Mesenchymal stem cell (in vitro differentiated cells and primary cell): ENCODE measurements around the gene TOMM40L.
"Not testable (repeated sequence)": the region's sequence is repeated elsewhere in the genome, so short reads cannot be mapped to it uniquely, and the experiment has no call there.

Source experiments
- DNase-seq: peaks from one replicate; pipeline ENCODE4 v3.0.0-alpha.2; 2013
- H2AFZ ChIP-seq: one replicate; pipeline ENCODE4 v1.6.1; 2013; ENCODE audit warnings: low read depth, mild to moderate bottlenecking, control low read depth, inconsistent platforms, low read length, moderate library complexity
- H2AK5ac ChIP-seq: 2 replicates; pipeline ENCODE4 v1.6.1; 2013; ENCODE audit warnings: low read length, moderate library complexity, mild to moderate bottlenecking, inconsistent platforms; ENCODE audit not compliant: severe bottlenecking
- H2BK120ac ChIP-seq: one replicate; pipeline ENCODE4 v1.6.1; 2013; ENCODE audit warnings: low read depth, mild to moderate bottlenecking, inconsistent platforms, low read length, moderate library complexity
- H2BK12ac ChIP-seq, 2 experiments: one replicate each; pipeline ENCODE4 v1.6.1; 2013; ENCODE audit warnings: inconsistent platforms in 2 of 2, low read length in 2 of 2, mild to moderate bottlenecking in 2 of 2, moderate library complexity in 2 of 2, control low read depth in 1 of 2
- H2BK15ac ChIP-seq: one replicate; pipeline ENCODE4 v1.6.1; 2013; ENCODE audit warnings: mild to moderate bottlenecking, low read depth, inconsistent platforms; ENCODE audit not compliant: poor library complexity, severe bottlenecking
- H2BK5ac ChIP-seq: 2 replicates; pipeline ENCODE4 v1.6.1; 2013; ENCODE audit warnings: low read depth, mild to moderate bottlenecking, low read length, control low read depth, inconsistent platforms; ENCODE audit not compliant: poor library complexity, severe bottlenecking
- H3K14ac ChIP-seq, 2 experiments: one replicate each; pipeline ENCODE4 v1.6.1; 2013; ENCODE audit warnings: inconsistent platforms in 2 of 2, low read length in 2 of 2, control low read depth in 1 of 2, mild to moderate bottlenecking in 1 of 2, moderate library complexity in 1 of 2
- H3K18ac ChIP-seq, 2 experiments: one replicate each; pipeline ENCODE4 v1.6.1; 2013; ENCODE audit warnings: inconsistent platforms in 2 of 2, low read length in 2 of 2, control low read depth in 1 of 2, low read depth in 1 of 2, mild to moderate bottlenecking in 1 of 2
- H3K23ac ChIP-seq, 2 experiments: one replicate each; pipeline ENCODE4 v1.6.1; 2013; ENCODE audit warnings: inconsistent platforms in 2 of 2, low read length in 2 of 2, mild to moderate bottlenecking in 2 of 2, moderate library complexity in 2 of 2, control low read depth in 1 of 2
- H3K27ac ChIP-seq: 2 replicates; pipeline ENCODE4 v1.5.1; 2013; ENCODE audit warnings: mild to moderate bottlenecking, moderate library complexity, low read length, control low read depth, inconsistent platforms; ENCODE audit not compliant: poor library complexity, severe bottlenecking
- H3K27me3 ChIP-seq, 2 experiments: 2 replicates each; pipeline versions ENCODE4 v1.6.1 to v1.7.0; 2013; ENCODE audit warnings: low read length in 2 of 2, mild to moderate bottlenecking in 2 of 2, moderate library complexity in 2 of 2, control low read depth in 1 of 2, inconsistent platforms in 1 of 2; ENCODE audit not compliant: control insufficient read depth in 1 of 2, insufficient read depth in 1 of 2
- H3K36me3 ChIP-seq, 2 experiments: 2 replicates each; pipeline versions ENCODE4 v1.6.1 to v1.7.0; 2013; ENCODE audit warnings: low read length in 2 of 2, control low read depth in 1 of 2, inconsistent platforms in 1 of 2, low read depth in 1 of 2, mild to moderate bottlenecking in 1 of 2; ENCODE audit not compliant: insufficient read depth in 2 of 2, control insufficient read depth in 1 of 2
- H3K4ac ChIP-seq, 2 experiments: one replicate each; pipeline ENCODE4 v1.6.1; 2013; ENCODE audit warnings: inconsistent platforms in 2 of 2, low read length in 2 of 2, mild to moderate bottlenecking in 2 of 2, moderate library complexity in 2 of 2, control low read depth in 1 of 2, low read depth in 1 of 2
- H3K4me1 ChIP-seq: 2 replicates; pipeline ENCODE4 v1.6.1; 2013; ENCODE audit warnings: low read depth, low read length, control low read depth; ENCODE audit not compliant: control insufficient read depth, insufficient read depth
- H3K4me2 ChIP-seq: 2 replicates; pipeline ENCODE4 v1.6.1; 2013; ENCODE audit warnings: low read length, mild to moderate bottlenecking, inconsistent platforms; ENCODE audit not compliant: poor library complexity, severe bottlenecking
- H3K4me3 ChIP-seq, 2 experiments: 2 replicates each; pipeline versions ENCODE4 v1.5.1 to v1.7.0; 2013; ENCODE audit warnings: low read length in 2 of 2, mild to moderate bottlenecking in 2 of 2, control low read depth in 1 of 2, low read depth in 1 of 2; ENCODE audit not compliant: insufficient read depth in 1 of 2
- H3K79me1 ChIP-seq: replicated peaks from 2 replicates; pipeline ENCODE4 v1.6.1; 2013; ENCODE audit warnings: mild to moderate bottlenecking, control low read depth, low read length, inconsistent platforms; ENCODE audit not compliant: poor library complexity, severe bottlenecking
- H3K9ac ChIP-seq: 2 replicates; pipeline ENCODE4 v1.7.0; 2013; ENCODE audit warnings: mild to moderate bottlenecking, low read length, moderate library complexity
- H3K9me3 ChIP-seq: 2 replicates; pipeline ENCODE4 v1.7.0; 2013; ENCODE audit warnings: mild to moderate bottlenecking, low read length; ENCODE audit not compliant: control insufficient read depth
- H4K8ac ChIP-seq: one replicate; pipeline ENCODE4 v1.6.1; 2013; ENCODE audit warnings: inconsistent platforms, mild to moderate bottlenecking, low read length, moderate library complexity
- H4K91ac ChIP-seq: one replicate; pipeline ENCODE4 v1.6.1; 2013; ENCODE audit warnings: mild to moderate bottlenecking, low read length, inconsistent platforms
- WGBS: methylation state at CpG from one replicate; pipeline ENCODE4 v1.1.7; 2013; ENCODE audit warnings: mixed read lengths; 5-methylcytosine and 5-hydroxymethylcytosine counted together

Gene TOMM40L

DNA sequence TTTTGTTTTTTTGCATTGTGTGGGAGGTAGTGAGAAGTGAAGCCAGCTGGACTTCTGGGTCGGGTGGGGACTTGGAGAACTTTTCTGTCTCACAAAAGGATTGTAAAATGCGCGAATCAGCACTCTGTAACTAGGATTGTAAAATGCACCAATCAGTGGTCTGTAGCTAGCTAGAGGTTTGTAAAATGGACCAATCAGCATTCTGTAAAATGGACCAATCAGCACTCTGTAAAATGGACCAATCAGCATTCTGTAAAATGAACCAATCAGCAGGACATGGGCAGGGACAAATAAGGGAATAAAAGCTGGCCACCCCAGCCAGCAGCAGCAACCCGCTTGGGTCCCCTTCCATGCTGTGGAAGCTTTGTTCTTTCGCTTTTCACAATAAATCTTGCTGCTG is 24.2 kb downstream of the TOMM40L start:
- H4K91ac ChIP-seq, DNase-seq, H3K27ac ChIP-seq, H3K9me3 ChIP-seq, H3K18ac ChIP-seq, H2AK5ac ChIP-seq, H2AFZ ChIP-seq, H2BK15ac ChIP-seq, H2BK5ac ChIP-seq, H3K27me3 ChIP-seq, H3K36me3 ChIP-seq, H3K4me3 ChIP-seq, H4K8ac ChIP-seq, H3K4me1 ChIP-seq, H3K23ac ChIP-seq, H3K79me1 ChIP-seq, H3K14ac ChIP-seq, H2BK12ac ChIP-seq, H3K4me2 ChIP-seq, H3K9ac ChIP-seq, H3K4ac ChIP-seq, H2BK120ac ChIP-seq: not testable (repeated sequence)
- 92% methylated on average over 5 of the region's 5 CpGs for WGBS

DNA sequence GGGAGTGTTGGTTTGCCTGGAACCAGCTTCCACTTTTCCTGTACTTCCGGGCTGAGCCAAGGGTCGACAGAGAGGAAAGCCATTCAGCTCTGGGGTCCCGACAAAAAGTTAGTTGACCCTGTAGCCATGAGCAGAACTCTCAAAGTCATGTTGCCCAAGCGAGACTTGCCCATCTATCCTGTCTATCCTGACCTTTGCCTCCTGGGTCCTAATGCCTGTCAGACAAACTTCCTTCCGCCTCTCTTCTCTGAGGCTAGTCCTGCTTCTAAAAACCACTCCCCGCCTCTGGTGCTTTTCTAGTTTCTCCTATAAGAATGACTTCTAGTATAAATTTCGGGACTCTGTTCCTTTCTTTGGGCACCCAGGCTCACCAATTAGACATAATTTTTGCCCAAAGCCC is 25.0 kb downstream of the TOMM40L start:
- Histone ChIP-seq H3K18ac (no peak overlapping the region), H2BK12ac (no peak overlapping the region), H2BK5ac (no peak overlapping the region), H3K9ac (no peak overlapping the region), H2AK5ac (no peak overlapping the region), H2BK120ac (no peak overlapping the region), H3K4ac (no peak overlapping the region), H3K23ac (no peak overlapping the region), H3K27me3 (no peaks in the 10 kb centered on the region), H3K36me3 (no peaks in the 10 kb centered on the region), H4K8ac (no peak overlapping the region), H2BK15ac (no peak overlapping the region), H2AFZ (no peak overlapping the region), H3K14ac (no peak overlapping the region), H4K91ac (no peak overlapping the region), H3K9me3 (peaks cover 3% of the 10 kb centered on the region), H3K4me2 (no peak overlapping the region), H3K79me1 (no peaks in the 10 kb centered on the region), H3K27ac (no peak overlapping the region), H3K4me1 (no peaks in the 10 kb centered on the region), H3K4me3 (no peak overlapping the region)
- DNase-seq = no peak
- WGBS = 69% methylated on average over 7 of the region's 7 CpGs

DNA sequence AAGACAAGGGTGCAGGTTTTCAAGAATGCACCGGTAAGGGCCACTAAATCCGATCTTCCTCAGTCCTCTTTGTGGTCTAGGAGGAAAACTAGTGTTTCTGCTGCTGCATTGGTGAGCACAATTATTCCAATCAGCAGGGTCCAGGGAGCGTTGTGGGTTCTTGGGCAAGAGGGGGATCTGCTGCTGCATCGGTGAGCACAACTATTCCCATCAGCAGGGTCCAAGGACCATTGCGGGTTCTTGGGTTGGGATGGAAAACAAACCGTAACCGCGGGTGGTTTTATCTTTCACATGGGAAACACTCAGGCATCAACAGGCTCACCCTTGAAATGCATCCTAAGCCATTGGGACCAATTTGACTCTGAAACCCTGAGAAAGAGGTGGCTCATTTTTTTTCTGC is 25.7 kb downstream of the TOMM40L start:
- Histone ChIP-seq H3K36me3 (no peaks in the 10 kb centered on the region), H2BK12ac (no peak overlapping the region), H2AFZ (no peak overlapping the region), H3K27me3 (no peaks in the 10 kb centered on the region), H3K4me3 (no peak overlapping the region), H4K8ac (no peak overlapping the region), H2BK120ac (no peak overlapping the region), H3K18ac (no peak overlapping the region), H2AK5ac (no peak overlapping the region), H3K23ac (no peak overlapping the region), H4K91ac (no peak overlapping the region), H2BK15ac (no peak overlapping the region), H2BK5ac (no peak overlapping the region), H3K4me1 (no peaks in the 10 kb centered on the region), H3K79me1 (no peaks in the 10 kb centered on the region), H3K27ac (no peak overlapping the region), H3K4ac (no peak overlapping the region), H3K4me2 (no peak overlapping the region), H3K9me3 (peaks cover 11% of the 10 kb centered on the region), H3K14ac (no peak overlapping the region), H3K9ac (no peak overlapping the region)
- WGBS = 92% methylated on average over 8 of the region's 8 CpGs
- DNase-seq = no peak

DNA sequence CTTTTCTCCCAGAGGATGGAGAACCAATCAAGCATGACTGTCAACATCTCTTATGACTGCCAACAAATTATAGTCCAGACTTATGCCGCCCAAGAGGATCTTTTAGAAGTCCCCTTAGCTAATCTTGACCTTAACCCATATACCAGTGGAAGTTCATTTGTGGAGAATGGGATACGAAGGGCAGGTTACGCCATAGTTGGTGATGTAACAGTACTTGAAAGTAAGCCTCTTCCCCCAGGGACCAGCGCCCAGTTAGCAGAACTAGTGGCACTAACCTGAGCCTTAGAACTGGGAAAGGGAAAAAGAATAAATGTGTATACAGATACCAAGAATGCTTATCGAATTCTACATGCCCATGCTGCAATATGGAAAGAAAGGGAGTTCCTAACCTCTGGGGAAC is 29.4 kb downstream of the TOMM40L start:
- not testable (repeated sequence) for H3K4me2 ChIP-seq

More for the DNA sequence above, 29.4 kb downstream of the TOMM40L start:
- not testable (repeated sequence) for H2BK15ac ChIP-seq, H3K36me3 ChIP-seq, DNase-seq, H3K4me3 ChIP-seq, H2AK5ac ChIP-seq, H4K8ac ChIP-seq, H3K14ac ChIP-seq, H2BK5ac ChIP-seq, H3K4me1 ChIP-seq, H3K4ac ChIP-seq, H2BK120ac ChIP-seq, H3K27ac ChIP-seq, H3K79me1 ChIP-seq, H4K91ac ChIP-seq, H3K18ac ChIP-seq, H2AFZ ChIP-seq, H3K9ac ChIP-seq, H3K23ac ChIP-seq, H2BK12ac ChIP-seq
- WGBS = 88% methylated on average over 4 of the region's 5 CpGs
- H3K9me3 ChIP-seq = peaks cover 23% of the 10 kb centered on the region
- H3K27me3 ChIP-seq = peaks cover 30 to 33% of the 10 kb centered on the region in 2 experiments
